Measurements from ENCODE around the gene CAMK1D.

DNA sequence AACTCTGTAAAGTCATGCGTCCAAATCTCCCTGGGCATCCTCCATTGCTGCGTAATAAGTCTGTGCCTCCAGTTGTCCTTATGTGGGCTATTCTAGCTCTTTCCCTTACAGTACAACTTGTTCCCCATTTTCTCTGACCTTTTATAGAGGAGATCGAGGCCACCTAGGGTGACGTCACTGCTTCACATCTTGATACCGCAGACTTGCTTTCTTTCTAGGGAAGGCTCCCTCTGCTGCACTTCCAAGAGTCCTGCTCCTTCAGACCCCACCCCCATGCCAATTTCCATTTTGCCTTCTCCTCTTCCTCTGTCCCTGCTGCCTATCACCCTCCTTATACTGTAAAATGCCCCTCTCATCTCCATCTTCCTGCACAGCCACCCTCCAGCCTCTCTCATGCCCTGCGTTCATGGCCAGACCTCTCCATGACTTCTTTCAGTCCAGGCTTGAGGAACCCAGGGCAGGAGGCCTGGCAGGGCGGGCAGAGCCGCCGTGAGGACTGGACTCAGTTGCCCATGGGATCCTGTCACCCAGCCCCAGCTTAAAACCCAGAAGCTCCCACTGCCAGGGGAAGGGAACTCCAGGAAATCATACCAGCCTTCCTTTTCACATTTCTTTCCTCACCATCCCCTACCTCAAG, 57.5 kb downstream of the CAMK1D start:
- TF ChIP-seq CTCF (conservative IDR thresholded peaks at IDR 0.05; ENCODE audit: low read depth in 2 of 2) (peak in 1 of 2 experiments; percentile 15; a peak in 1 of 4 replicates), POLR2AphosphoS5 (IDR thresholded peaks at IDR 0.05; ENCODE audit: low read depth) (no peak), EZH2 (IDR thresholded peaks at IDR 0.05; ENCODE audit: low read depth, unreplicated experiment) (no peak), EZH2phosphoT487 (IDR thresholded peaks at IDR 0.05; ENCODE audit: unreplicated experiment) (no peak), STAT1 (IDR thresholded peaks at IDR 0.05; ENCODE audit: unreplicated experiment) (no peak), CREB1 (CRISPR knock-in tag; IDR thresholded peaks at IDR 0.05; ENCODE audit: low read depth) (0 out of 2 replicates have a peak, but pooled peaks have one; percentile 25), ZNF114 (CRISPR knock-in tag; IDR thresholded peaks at IDR 0.05) (no peak), JUNB (IDR thresholded peaks at IDR 0.05; ENCODE audit: unreplicated experiment) (no peak)
- TF ChIP-seq, protein P1, sequence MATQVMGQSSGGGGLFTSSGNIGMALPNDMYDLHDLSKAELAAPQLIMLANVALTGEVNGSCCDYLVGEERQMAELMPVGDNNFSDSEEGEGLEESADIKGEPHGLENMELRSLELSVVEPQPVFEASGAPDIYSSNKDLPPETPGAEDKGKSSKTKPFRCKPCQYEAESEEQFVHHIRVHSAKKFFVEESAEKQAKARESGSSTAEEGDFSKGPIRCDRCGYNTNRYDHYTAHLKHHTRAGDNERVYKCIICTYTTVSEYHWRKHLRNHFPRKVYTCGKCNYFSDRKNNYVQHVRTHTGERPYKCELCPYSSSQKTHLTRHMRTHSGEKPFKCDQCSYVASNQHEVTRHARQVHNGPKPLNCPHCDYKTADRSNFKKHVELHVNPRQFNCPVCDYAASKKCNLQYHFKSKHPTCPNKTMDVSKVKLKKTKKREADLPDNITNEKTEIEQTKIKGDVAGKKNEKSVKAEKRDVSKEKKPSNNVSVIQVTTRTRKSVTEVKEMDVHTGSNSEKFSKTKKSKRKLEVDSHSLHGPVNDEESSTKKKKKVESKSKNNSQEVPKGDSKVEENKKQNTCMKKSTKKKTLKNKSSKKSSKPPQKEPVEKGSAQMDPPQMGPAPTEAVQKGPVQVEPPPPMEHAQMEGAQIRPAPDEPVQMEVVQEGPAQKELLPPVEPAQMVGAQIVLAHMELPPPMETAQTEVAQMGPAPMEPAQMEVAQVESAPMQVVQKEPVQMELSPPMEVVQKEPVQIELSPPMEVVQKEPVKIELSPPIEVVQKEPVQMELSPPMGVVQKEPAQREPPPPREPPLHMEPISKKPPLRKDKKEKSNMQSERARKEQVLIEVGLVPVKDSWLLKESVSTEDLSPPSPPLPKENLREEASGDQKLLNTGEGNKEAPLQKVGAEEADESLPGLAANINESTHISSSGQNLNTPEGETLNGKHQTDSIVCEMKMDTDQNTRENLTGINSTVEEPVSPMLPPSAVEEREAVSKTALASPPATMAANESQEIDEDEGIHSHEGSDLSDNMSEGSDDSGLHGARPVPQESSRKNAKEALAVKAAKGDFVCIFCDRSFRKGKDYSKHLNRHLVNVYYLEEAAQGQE (IDR thresholded peaks at IDR 0.05; ENCODE audit: unreplicated experiment), result no peak
